GM12892 (cell line): ENCODE data around the gene SPTB.

ENCODE experiments used
- POLR2A ChIP-seq: IDR thresholded peaks from 2 replicates; pipeline ENCODE4 v1.6.1; 2011; ENCODE audit warnings: low read depth, low read length, control low read depth
- POLR2AphosphoS5 ChIP-seq: IDR thresholded peaks from 2 replicates; pipeline ENCODE4 v1.6.1; 2011; ENCODE audit warnings: low read depth, low read length, control low read depth
- TAF1 ChIP-seq: IDR thresholded peaks from 2 replicates; pipeline ENCODE4 v1.6.1; 2011; ENCODE audit warnings: low read depth, mild to moderate bottlenecking, control low read depth, low read length, borderline replicate concordance

- TF ChIP-seq TAF1 = no peak
- TF ChIP-seq POLR2AphosphoS5 = no peak
- no peak for TF ChIP-seq POLR2A
These were observed 1.9 kb downstream of the SPTB start for GRCh38 chr14:64877846-64878245.
